Measurements from ENCODE around the gene C11orf68. TPM values are rescaled to one million over a fixed set of nuclear protein-coding genes. Genes with fewer than 3 reads are reported as not detected.
A peak's percentile ranks its signal among the peaks of the same experiment; 100 is the strongest.

Gene C11orf68
- total and polyA plus RNA-seq, 2 of the 8 experiments (the other 6 are each of a cell fraction or from before 2014, with no cell fraction given), result 24.0 to 51.2 TPM

GRCh38 chr11:65900125-65900898 lies 18.6 kb downstream of the C11orf68 start, which contains the start of gene FOSL1 (continued):
- TF ChIP-seq HDAC6 (IDR thresholded peaks at IDR 0.05; ENCODE audit: low read depth, low read length) (no peak), TAF7 (optimal IDR thresholded peaks at IDR 0.05; ENCODE audit: borderline replicate concordance, low read depth, low read length) (no peak), CBX5 (IDR thresholded peaks at IDR 0.05; ENCODE audit: low read depth, low read length) (no peak), POLR2A (IDR thresholded peaks at IDR 0.05; ENCODE audit: control extremely low read depth in 1 of 2, low read depth in 2 of 2, low read length in 2 of 2) (peak in 1 of 2 experiments; percentile 61; a peak in 2 of 3 replicates), KDM5A (IDR thresholded peaks at IDR 0.05; ENCODE audit: low read length) (no peak), CHD1 (IDR thresholded peaks at IDR 0.05; ENCODE audit: low read depth, low read length) (peak; percentile 59; the same call in 1 of the 2 replicates), ASH2L (IDR thresholded peaks at IDR 0.05; ENCODE audit: low read length) (peak; percentile 79), POU5F1 (IDR thresholded peaks at IDR 0.05; ENCODE audit: low read depth, low read length) (no peak), SIN3A (conservative IDR thresholded peaks at IDR 0.05 in 1 of 2, IDR thresholded peaks at IDR 0.05 in 1 of 2; ENCODE audit: low read depth in 1 of 2, low read length in 2 of 2) (peak in 1 of 2 experiments; percentile 57; a peak in 1 of 4 replicates), RAD21 (IDR thresholded peaks at IDR 0.05 in 1 of 2, conservative IDR thresholded peaks at IDR 0.05 in 1 of 2; ENCODE audit: low read depth in 2 of 2, low read length in 2 of 2) (no peak), USF2 (IDR thresholded peaks at IDR 0.05; ENCODE audit: low read length) (no peak)
- TF ChIP-seq, protein P1, sequence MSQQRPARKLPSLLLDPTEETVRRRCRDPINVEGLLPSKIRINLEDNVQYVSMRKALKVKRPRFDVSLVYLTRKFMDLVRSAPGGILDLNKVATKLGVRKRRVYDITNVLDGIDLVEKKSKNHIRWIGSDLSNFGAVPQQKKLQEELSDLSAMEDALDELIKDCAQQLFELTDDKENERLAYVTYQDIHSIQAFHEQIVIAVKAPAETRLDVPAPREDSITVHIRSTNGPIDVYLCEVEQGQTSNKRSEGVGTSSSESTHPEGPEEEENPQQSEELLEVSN (IDR thresholded peaks at IDR 0.05), result peak; percentile 92
